ENCODE measurements around the gene MKI67. TPM values are rescaled to one million over a fixed set of nuclear protein-coding genes. Genes with fewer than 3 reads are reported as not detected.

MKI67 gene
- total RNA-seq, 1 experiment from 2014 or later = 111 TPM

DNA sequence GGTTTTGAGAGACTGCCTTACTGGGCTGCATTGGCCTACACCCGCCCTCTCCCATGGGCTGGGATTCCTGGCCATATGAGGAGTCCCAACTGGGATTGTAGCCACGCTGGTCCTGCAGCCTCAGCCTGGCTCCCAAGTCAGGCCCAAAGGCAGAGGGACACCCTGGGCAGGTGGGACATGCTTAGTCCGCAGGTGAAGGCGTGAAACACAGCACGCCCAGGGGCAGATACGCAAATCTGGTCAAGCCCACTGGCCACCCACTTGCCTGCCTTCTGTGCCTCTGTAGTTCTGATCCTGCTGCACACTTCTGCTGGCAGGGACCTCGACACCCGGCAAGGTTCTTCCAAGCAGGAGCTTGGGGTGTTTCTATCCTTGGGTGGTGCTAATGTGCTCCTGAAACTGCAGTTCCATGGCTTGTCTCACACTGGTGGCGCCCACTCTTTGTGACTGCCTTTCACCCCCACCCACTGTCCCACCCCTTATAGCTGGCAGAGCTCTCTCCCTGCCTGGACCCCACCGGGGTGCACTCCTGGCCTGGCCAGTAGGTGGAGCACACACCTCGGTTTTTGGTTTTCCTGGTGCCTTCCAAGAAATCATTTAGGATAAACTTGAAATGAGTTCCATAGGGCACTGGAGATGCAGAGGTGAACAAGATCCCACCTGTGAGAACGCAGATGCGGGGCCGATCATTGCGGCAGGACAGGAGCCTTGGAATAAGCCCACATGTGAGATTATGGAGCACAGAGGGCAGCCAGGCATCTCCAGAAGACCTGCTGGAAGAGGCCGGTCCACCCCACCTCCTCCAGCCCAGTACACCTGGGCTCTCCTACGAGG, 47.9 kb downstream of the MKI67 start:
- H3K27me3 Mint-ChIP-seq (ENCODE audit: insufficient read depth, unreplicated experiment) = peaks cover 13% of the 10 kb centered on the region
- TF ChIP-seq CTCF (IDR thresholded peaks at IDR 0.05; ENCODE audit: insufficient read depth in 1 of 2, low read depth in 1 of 2, low read length in 1 of 2, severe bottlenecking in 1 of 2, unreplicated experiment in 1 of 2) = peak; percentile 78 to 94
- no peaks in the 10 kb centered on the region for H3K4me1 Mint-ChIP-seq (ENCODE audit: low read depth, unreplicated experiment)
- H3K36me3 Mint-ChIP-seq (ENCODE audit: insufficient read depth, unreplicated experiment) = no peaks in the 10 kb centered on the region
- BruUV-seq (replicated peaks) = no TSS peak
- no peaks in the 10 kb centered on the region; the same call in 1 of the 2 replicates for H3K9me3 ChIP-seq
- CTCF ChIA-PET = interaction anchor here (0.6 to 1.1 kb wide), 15 partner anchors 9 to 190 kb away, joined by 3 to 16 read pairs (median 4); partner anchors contain the start of gene PTPRE
- H3K4me1 ChIP-seq = no peaks in the 10 kb centered on the region
- no peaks in the 10 kb centered on the region for H3K36me3 ChIP-seq (ENCODE audit: control insufficient read depth, insufficient read depth, low read length)
- H3K4me3 ChIP-seq (ENCODE audit: low read depth, low read length) = no peak overlapping the region
- no peak overlapping the region for H3K4me3 Mint-ChIP-seq (ENCODE audit: unreplicated experiment)
- DNase-seq = peak in 1 of 2 experiments; percentile 79
- intact Hi-C loops (cut with micrococcal nuclease; ENCODE audit: unreplicated experiment) = loop anchor here (1.0 to 2.0 kb wide), 4 partner anchors 17 to 134 kb away; partner anchors contain the start of gene MKI67
- POLR2A ChIA-PET = no interaction called here
- H3K27me3 ChIP-seq (replicated peaks; ENCODE audit: control insufficient read depth, insufficient read depth, low read length) = no peaks in the 10 kb centered on the region
- no peak overlapping the region for H3K27ac Mint-ChIP-seq (ENCODE audit: unreplicated experiment)
- no peaks in the 10 kb centered on the region for H3K9me3 Mint-ChIP-seq (ENCODE audit: unreplicated experiment)

GRCh38 chr10:128077155-128077875, 48.9 kb downstream of the MKI67 start:
- intact Hi-C loops (cut with micrococcal nuclease; ENCODE audit: unreplicated experiment) = no loop called here
- POLR2A ChIA-PET = no interaction called here
- DNase-seq = no peak
- no peaks in the 10 kb centered on the region for H3K36me3 Mint-ChIP-seq (ENCODE audit: insufficient read depth, unreplicated experiment)
- H3K36me3 ChIP-seq (ENCODE audit: control insufficient read depth, insufficient read depth, low read length) = no peaks in the 10 kb centered on the region
- no TSS peak for BruUV-seq (replicated peaks)
- no peaks in the 10 kb centered on the region for H3K4me1 Mint-ChIP-seq (ENCODE audit: low read depth, unreplicated experiment)
- peaks cover 13% of the 10 kb centered on the region for H3K27me3 Mint-ChIP-seq (ENCODE audit: insufficient read depth, unreplicated experiment)
- no peak for TF ChIP-seq CTCF (IDR thresholded peaks at IDR 0.05; ENCODE audit: insufficient read depth in 1 of 2, low read depth in 1 of 2, low read length in 1 of 2, severe bottlenecking in 1 of 2, unreplicated experiment in 1 of 2)
- H3K4me3 ChIP-seq (ENCODE audit: low read depth, low read length) = no peak overlapping the region
- no peaks in the 10 kb centered on the region for H3K9me3 Mint-ChIP-seq (ENCODE audit: unreplicated experiment)
- H3K4me1 ChIP-seq = no peaks in the 10 kb centered on the region
- no peak overlapping the region for H3K27ac Mint-ChIP-seq (ENCODE audit: unreplicated experiment)
- no peak overlapping the region for H3K4me3 Mint-ChIP-seq (ENCODE audit: unreplicated experiment)
- H3K27me3 ChIP-seq (replicated peaks; ENCODE audit: control insufficient read depth, insufficient read depth, low read length) = no peaks in the 10 kb centered on the region
- no peaks in the 10 kb centered on the region; the same call in 1 of the 2 replicates for H3K9me3 ChIP-seq
- CTCF ChIA-PET = interaction anchor here (1.0 to 1.1 kb wide), 2 partner anchors 9 to 18 kb away, joined by 4 read pairs; no protein-coding TSS in a partner anchor

DNA sequence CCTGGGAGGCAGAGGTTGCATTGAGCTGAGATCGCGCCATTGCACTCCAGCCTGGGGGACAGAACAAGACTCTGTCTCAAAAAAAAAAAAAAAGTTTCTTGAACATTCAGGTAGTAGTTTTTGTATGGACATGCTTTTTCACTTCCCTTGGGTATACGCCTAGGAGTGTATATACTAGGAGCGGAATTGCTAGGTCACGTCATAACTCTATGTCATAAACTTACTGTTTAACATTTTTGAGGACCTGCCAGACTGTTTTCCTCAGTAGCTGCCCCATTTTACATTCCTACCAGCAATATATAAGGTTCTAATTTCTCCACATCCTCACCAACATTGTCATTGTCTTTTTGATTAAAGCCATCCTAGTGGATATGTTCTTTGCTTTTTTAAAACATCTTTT, 51.6 kb downstream of the MKI67 start:
- Mint-ChIP-seq H3K4me1 (ENCODE audit: low read depth, unreplicated experiment) (no peaks in the 10 kb centered on the region), H3K36me3 (ENCODE audit: insufficient read depth, unreplicated experiment) (no peaks in the 10 kb centered on the region), H3K9me3 (ENCODE audit: unreplicated experiment) (no peaks in the 10 kb centered on the region), H3K4me3 (ENCODE audit: unreplicated experiment) (no peak overlapping the region), H3K27ac (ENCODE audit: unreplicated experiment) (no peak overlapping the region), H3K27me3 (ENCODE audit: insufficient read depth, unreplicated experiment) (peaks cover 12% of the 10 kb centered on the region)
- Histone ChIP-seq H3K9me3 (no peaks in the 10 kb centered on the region; the same call in 1 of the 2 replicates), H3K4me1 (no peaks in the 10 kb centered on the region), H3K36me3 (ENCODE audit: control insufficient read depth, insufficient read depth, low read length) (no peaks in the 10 kb centered on the region), H3K27me3 (replicated peaks; ENCODE audit: control insufficient read depth, insufficient read depth, low read length) (no peaks in the 10 kb centered on the region), H3K4me3 (ENCODE audit: low read depth, low read length) (no peak overlapping the region)
- ChIA-PET CTCF (no interaction called here), POLR2A (no interaction called here)
- no peak for TF ChIP-seq CTCF (IDR thresholded peaks at IDR 0.05; ENCODE audit: insufficient read depth in 1 of 2, low read depth in 1 of 2, low read length in 1 of 2, severe bottlenecking in 1 of 2, unreplicated experiment in 1 of 2)
- no peak for DNase-seq
- intact Hi-C loops (cut with micrococcal nuclease; ENCODE audit: unreplicated experiment) = no loop called here
- BruUV-seq (replicated peaks) = no TSS peak

All from Caco-2 (cell line).